DND-41 (cell line): ENCODE results near the gene NOXA1.
"Not testable (repeated sequence)": the region's sequence is repeated elsewhere in the genome, so short reads cannot be mapped to it uniquely, and the experiment has no call there.

Experiments used
- ATAC-seq: fragments of 200-7000 bp; cut with Tn5 transposase; 3 replicates; pipeline ENCODE4 v1.9.1; 2021; ENCODE audit warnings: low read depth; ENCODE audit not compliant: insufficient read depth
- DNase-seq: peaks from one replicate; pipeline ENCODE4 v3.0.0-alpha.2; 2020
- H2AFZ ChIP-seq: 2 replicates; pipeline ENCODE4 v1.6.0; 2012; ENCODE audit warnings: low read depth, low read length
- H3K27ac ChIP-seq: 2 replicates; pipeline ENCODE4 v1.5.1; 2012; ENCODE audit warnings: low read length, inconsistent platforms
- H3K27me3 ChIP-seq: fragments of 200-600 bp; sonication (generic); 2 replicates; pipeline ENCODE4 v1.6.0; 2012; ENCODE audit warnings: low read length, mild to moderate bottlenecking, inconsistent platforms; ENCODE audit not compliant: insufficient read depth, poor library complexity
- H3K36me3 ChIP-seq: 2 replicates; pipeline ENCODE4 v1.5.1; 2012; ENCODE audit warnings: low read length, inconsistent platforms; ENCODE audit not compliant: insufficient read depth
- H3K4me1 ChIP-seq: 2 replicates; pipeline ENCODE4 v1.5.1; 2012; ENCODE audit warnings: mild to moderate bottlenecking, low read length; ENCODE audit not compliant: insufficient read depth
- H3K4me2 ChIP-seq: 2 replicates; pipeline ENCODE4 v1.6.0; 2012; ENCODE audit warnings: mild to moderate bottlenecking, moderate library complexity, low read length, inconsistent platforms; ENCODE audit not compliant: insufficient read depth
- H3K4me3 ChIP-seq, 2 experiments: fragments of 200-600 bp in 1 of 2; shearing (Covaris generic) in 1 of 2; 2 replicates each; pipeline ENCODE4 v1.5.1; 2012 to 2016; ENCODE audit warnings: inconsistent platforms in 2 of 2, low read length in 2 of 2, mild to moderate bottlenecking in 2 of 2, low read depth in 1 of 2, moderate library complexity in 1 of 2
- H3K79me2 ChIP-seq: 2 replicates; pipeline ENCODE4 v1.6.0; 2012; ENCODE audit warnings: low read length, inconsistent platforms; ENCODE audit not compliant: insufficient read depth
- H3K9ac ChIP-seq: 2 replicates; pipeline ENCODE4 v1.6.0; 2012; ENCODE audit warnings: low read depth, mild to moderate bottlenecking, inconsistent platforms, low read length, moderate library complexity
- H3K9me3 ChIP-seq: 2 replicates; pipeline ENCODE4 v1.5.1; 2012; ENCODE audit warnings: low read length, moderate library complexity, mild to moderate bottlenecking, inconsistent platforms; ENCODE audit not compliant: insufficient read depth, severe bottlenecking
- H4K20me1 ChIP-seq: 2 replicates; pipeline ENCODE4 v1.6.0; 2012; ENCODE audit warnings: low read length; ENCODE audit not compliant: insufficient read depth
- CTCF ChIP-seq: IDR thresholded peaks from 2 replicates; pipeline ENCODE4 v1.5.1; 2012; ENCODE audit warnings: borderline replicate concordance, low read length, moderate library complexity, mild to moderate bottlenecking; ENCODE audit not compliant: poor library complexity, severe bottlenecking; ENCODE audit errors: extremely low read depth
- EZH2 ChIP-seq: IDR thresholded peaks from 3 replicates; pipeline ENCODE4 v1.6.1; 2012; ENCODE audit warnings: borderline replicate concordance, low read depth, mild to moderate bottlenecking, moderate library complexity, low read length, inconsistent platforms; ENCODE audit not compliant: severe bottlenecking

NOXA1 gene

GRCh38 chr9:137449081-137449844, 26.1 kb downstream of the NOXA1 start:
- no peaks in the 10 kb centered on the region for H3K9me3 ChIP-seq
- H3K27ac ChIP-seq: no peak overlapping the region
- H3K27me3 ChIP-seq: no peaks in the 10 kb centered on the region
- no peak for DNase-seq
- H3K79me2 ChIP-seq: no peaks in the 10 kb centered on the region
- H3K4me1 ChIP-seq: no peaks in the 10 kb centered on the region
- H2AFZ ChIP-seq: no peak overlapping the region
- peaks cover 24% of the 10 kb centered on the region for H4K20me1 ChIP-seq
- no peak for TF ChIP-seq CTCF
- no peak for TF ChIP-seq EZH2
- no peaks in the 10 kb centered on the region for H3K36me3 ChIP-seq
- no peak overlapping the region for H3K4me2 ChIP-seq
- no peak overlapping the region for H3K4me3 ChIP-seq
- no peak for ATAC-seq
- no peak overlapping the region for H3K9ac ChIP-seq

DNA sequence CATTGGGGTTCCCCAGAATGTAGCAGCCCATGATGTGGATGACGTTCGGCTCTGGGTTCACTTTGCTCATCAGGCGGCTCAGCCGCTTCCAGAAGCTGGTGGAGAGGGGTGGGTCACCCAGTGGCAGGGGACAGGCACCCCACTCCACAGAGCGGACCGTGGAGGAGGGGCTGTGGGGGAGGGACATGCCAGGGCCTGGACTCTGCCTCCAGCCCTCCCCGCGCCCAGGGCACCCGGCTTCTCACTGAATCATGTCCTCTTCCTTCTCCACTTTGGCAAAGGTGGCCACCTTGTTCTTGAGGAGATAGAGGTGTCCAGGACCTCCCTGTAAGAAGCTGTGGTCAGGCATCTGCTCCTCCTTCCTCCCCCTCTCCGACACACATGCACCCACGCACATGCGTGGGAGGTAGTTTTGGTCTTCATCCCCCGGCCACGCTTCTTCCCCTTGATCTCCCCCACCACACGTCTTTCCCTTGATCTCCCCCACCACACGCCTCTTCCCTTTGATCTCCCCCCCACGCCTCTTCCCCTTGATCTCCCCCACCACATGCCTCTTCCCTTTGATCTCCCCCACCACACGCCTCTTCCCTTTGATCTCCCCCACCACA, 26.8 kb downstream of the NOXA1 start:
- Histone ChIP-seq H3K36me3 (no peaks in the 10 kb centered on the region), H3K9ac (no peak overlapping the region), H3K9me3 (no peaks in the 10 kb centered on the region), H4K20me1 (peaks cover 27% of the 10 kb centered on the region), H3K4me3 (no peak overlapping the region), H3K4me1 (no peaks in the 10 kb centered on the region), H3K79me2 (no peaks in the 10 kb centered on the region), H3K27me3 (no peaks in the 10 kb centered on the region), H3K4me2 (no peak overlapping the region), H2AFZ (no peak overlapping the region), H3K27ac (no peak overlapping the region)
- ATAC-seq: no peak; the same call in 2 of the 3 replicates
- no peak for DNase-seq
- no peak for TF ChIP-seq CTCF
- TF ChIP-seq EZH2: no peak

DNA sequence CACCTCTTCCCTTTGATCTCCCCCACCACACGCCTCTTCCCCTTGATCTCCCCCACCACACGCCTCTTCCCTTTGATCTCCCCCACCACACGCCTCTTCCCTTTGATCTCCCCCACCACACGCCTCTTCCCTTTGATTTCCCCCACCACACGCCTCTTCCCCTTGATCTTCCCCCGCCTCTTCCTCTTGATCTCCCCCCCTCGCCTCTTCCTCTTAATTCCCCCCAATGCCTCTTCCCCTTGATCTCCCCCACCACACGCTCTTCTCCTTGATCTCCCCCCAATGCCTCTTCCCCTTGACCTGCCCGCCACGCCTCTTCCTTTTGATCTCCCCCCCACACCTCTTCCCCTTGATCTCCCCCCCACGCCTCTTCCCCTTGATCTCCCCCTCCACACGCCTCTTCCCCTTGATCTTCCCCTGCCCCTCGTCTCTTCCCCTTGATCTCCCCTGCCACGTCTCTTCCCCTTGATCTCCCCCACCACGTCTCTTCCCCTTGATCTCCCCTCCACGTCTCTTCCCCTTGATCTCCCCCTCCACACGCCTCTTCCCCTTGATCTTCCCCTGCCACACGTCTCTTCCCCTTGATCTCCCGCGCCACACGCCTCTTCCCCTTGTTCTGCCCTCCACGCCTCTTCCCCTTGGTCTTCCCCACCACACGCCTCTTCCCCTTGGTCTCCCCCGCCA, 27.5 kb downstream of the NOXA1 start:
- H3K9me3 ChIP-seq, H3K27me3 ChIP-seq, H3K79me2 ChIP-seq, H3K27ac ChIP-seq, H3K4me1 ChIP-seq, H3K9ac ChIP-seq, H2AFZ ChIP-seq, H3K4me2 ChIP-seq, H3K36me3 ChIP-seq, H3K4me3 ChIP-seq: not testable (repeated sequence)
- ATAC-seq (peak; percentile 39; the same call in 1 of the 3 replicates), DNase-seq (peak; percentile 71)
- H4K20me1 ChIP-seq: peaks cover 31% of the 10 kb centered on the region

GRCh38 chr9:137451264-137452005, 28.2 kb downstream of the NOXA1 start:
- H3K27ac ChIP-seq, DNase-seq, H2AFZ ChIP-seq, H3K4me1 ChIP-seq, H3K4me2 ChIP-seq, ATAC-seq, H3K9ac ChIP-seq, H3K79me2 ChIP-seq, H3K27me3 ChIP-seq, H3K36me3 ChIP-seq, H3K4me3 ChIP-seq, H3K9me3 ChIP-seq: not testable (repeated sequence)
- peaks cover 36% of the 10 kb centered on the region for H4K20me1 ChIP-seq
